PC-9 (cell line): Measurements from ENCODE around the gene FCER2. TPM values are rescaled to one million over a fixed set of nuclear protein-coding genes. Genes with fewer than 3 reads are reported as not detected.

Experiments
- Bru-seq: library from RNA; stranded (reverse); fragments of 400-500 nt; gene quantifications from one replicate; lab custom pipeline; 2021; lab: Mats Ljungman, UMichigan
- BruChase-seq, 2 experiments: library from RNA; stranded (reverse); fragments of 400-500 nt; gene quantifications; one replicate each; lab custom pipeline; 2021; lab: Mats Ljungman, UMichigan
- BruUV-seq: library from RNA; stranded (reverse); fragments of 400-500 nt; replicated peaks from 2 replicates; lab custom pipeline; 2021; lab: Mats Ljungman, UMichigan
- CTCF ChIA-PET: fragments of 300-600 bp; sonication (Branson Sonifier 250); formaldehyde crosslinking; loops from one replicate; lab custom pipeline; 2022; ENCODE audit warnings: antibody characterized with exemption; lab: Charles Lee
- POLR2A ChIA-PET: fragments of 300-600 bp; sonication (Branson Sonifier 250); formaldehyde crosslinking; loops from one replicate; lab custom pipeline; 2022; ENCODE audit warnings: antibody characterized with exemption; ENCODE audit not compliant: unreplicated experiment; lab: Charles Lee
- DNase-seq, 2 experiments: peaks; one replicate each; pipeline versions ENCODE4 v3.0.0 to v3.0.0-alpha.2; 2015 to 2022; ENCODE audit warnings: mixed read lengths in 1 of 2
- H2AFZ ChIP-seq: fragments of 200-600 bp; sonication (generic); 2 replicates; pipeline ENCODE4 v1.8.1; 2017; ENCODE audit warnings: antibody characterized with exemption
- H3F3A ChIP-seq: fragments of 200-600 bp; sonication (generic); 2 replicates; pipeline ENCODE4 v1.8.1; 2017; ENCODE audit warnings: antibody characterized with exemption, mild to moderate bottlenecking, low read depth; ENCODE audit not compliant: insufficient read depth
- H3K27ac ChIP-seq: fragments of 200-600 bp; sonication (generic); 2 replicates; pipeline ENCODE4 v1.6.1; 2016; ENCODE audit warnings: mixed run types
- H3K27me3 ChIP-seq: fragments of 200-600 bp; sonication (generic); 2 replicates; pipeline ENCODE4 v1.6.1; 2016; ENCODE audit warnings: low read depth, mixed run types; ENCODE audit not compliant: insufficient read depth
- H3K36me3 ChIP-seq: fragments of 200-600 bp; sonication (generic); 2 replicates; pipeline ENCODE4 v1.6.1; 2016; ENCODE audit warnings: low read depth, mixed run types
- H3K4me1 ChIP-seq: fragments of 200-600 bp; sonication (generic); replicated peaks from 2 replicates; pipeline ENCODE4 v1.6.1; 2016; ENCODE audit warnings: mixed run types; ENCODE audit not compliant: insufficient read depth
- H3K4me2 ChIP-seq: fragments of 200-600 bp; sonication (generic); 2 replicates; pipeline ENCODE4 v1.6.1; 2017; ENCODE audit warnings: mixed run types
- H3K4me3 ChIP-seq: fragments of 200-600 bp; sonication (generic); 2 replicates; pipeline ENCODE4 v1.6.1; 2016; ENCODE audit warnings: mixed run types
- H3K79me2 ChIP-seq: fragments of 200-600 bp; sonication (generic); 2 replicates; pipeline ENCODE4 v1.6.1; 2017; ENCODE audit warnings: low read depth, mixed run types
- H3K9me2 ChIP-seq: fragments of 200-600 bp; sonication (generic); 2 replicates; pipeline ENCODE4 v1.8.1; 2017; ENCODE audit warnings: mild to moderate bottlenecking; ENCODE audit not compliant: insufficient read depth
- H3K9me3 ChIP-seq: fragments of 200-600 bp; sonication (generic); 2 replicates; pipeline ENCODE4 v1.8.1; 2016; ENCODE audit warnings: low read depth; ENCODE audit not compliant: insufficient read depth
- H4K20me1 ChIP-seq: fragments of 200-600 bp; sonication (generic); 2 replicates; pipeline ENCODE4 v1.8.1; 2017; ENCODE audit not compliant: insufficient read depth
- CTCF ChIP-seq: fragments of 200-600 bp; sonication (generic); conservative IDR thresholded peaks from 2 replicates; pipeline ENCODE4 v1.6.1; 2017; ENCODE audit warnings: mixed run types, antibody characterized with exemption, mild to moderate bottlenecking, moderate library complexity
- EZH2 ChIP-seq: fragments of 200-600 bp; sonication (generic); IDR thresholded peaks from 2 replicates; pipeline ENCODE4 v1.8.0; 2017; ENCODE audit warnings: antibody characterized with exemption, low read depth
- intact Hi-C: fragments of 100-400 bp; cut with micrococcal nuclease; formaldehyde crosslinking; loops from one replicate; pipeline ENCODE4 v1.10.0; 2022; ENCODE audit not compliant: unreplicated experiment
- long read RNA-seq: library from polyadenylated mRNA; stranded (forward); transcript quantifications from one replicate; pipeline ENCODE4 v2.0.0, GENCODE V29; 2022
- total RNA-seq: library from RNA; stranded (reverse); gene quantifications from 2 replicates; pipeline ENCODE4 v1.2.3, GENCODE V29; 2021

FCER2 gene
- not detected in 2 replicates for total RNA-seq
- Bru-seq, nascent RNA: not detected
- not detected for BruChase-seq, experiment 1, labeled RNA remaining after a 2-hour chase
- BruChase-seq, experiment 2, labeled RNA remaining after a 6-hour chase: not detected
- long read RNA-seq: 0 reads

- CTCF ChIA-PET: no interaction called here
- Histone ChIP-seq H3K36me3 (no peaks in the 10 kb centered on the region), H3K9me2 (no peaks in the 10 kb centered on the region), H3K27ac (no peak within 1 kb of the TSS), H3K9me3 (no peaks in the 10 kb centered on the region), H3K79me2 (no peaks in the 10 kb centered on the region), H3K4me2 (no peak within 1 kb of the TSS), H3F3A (peaks cover 7% of the 10 kb centered on the region; the same call in 1 of the 2 replicates), H3K27me3 (peaks cover 47% of the 10 kb centered on the region), H3K4me1 (no peaks in the 10 kb centered on the region), H2AFZ (no peak within 1 kb of the TSS), H3K4me3 (no peak within 1 kb of the TSS), H4K20me1 (no peaks in the 10 kb centered on the region)
- DNase-seq: no peak
- intact Hi-C loops: no loop called here
- BruUV-seq: no TSS peak
- POLR2A ChIA-PET: no interaction called here
- TF ChIP-seq EZH2 (no peak), CTCF (no peak)
Observed at GRCh38 chr19:7701654-7702457, at the start of gene FCER2. Gene FCER2 (minus strand): TSS chr19:7702131. CDS start chr19:7699760, 2,371 bp downstream.

GRCh38 chr19:7751157-7751783 lies 49.3 kb upstream of the FCER2 start:
- Histone ChIP-seq H3K79me2 (no peaks in the 10 kb centered on the region), H3K9me3 (0 out of 2 replicates have a peak, but pooled peaks cover 8% of the 10 kb centered on the region), H3K4me3 (no peak overlapping the region), H3K27ac (no peak overlapping the region), H4K20me1 (no peaks in the 10 kb centered on the region), H3K27me3 (peaks cover 9% of the 10 kb centered on the region; the same call in 1 of the 2 replicates), H3K9me2 (no peaks in the 10 kb centered on the region), H3K4me1 (0 out of 2 replicates have a peak, but pooled peaks cover 5% of the 10 kb centered on the region), H3K36me3 (no peaks in the 10 kb centered on the region), H3F3A (peaks cover 3% of the 10 kb centered on the region; the same call in 1 of the 2 replicates), H3K4me2 (no peak overlapping the region), H2AFZ (no peak overlapping the region)
- intact Hi-C loops: no loop called here
- BruUV-seq: no TSS peak
- POLR2A ChIA-PET: no interaction called here
- DNase-seq: peak in 1 of 2 experiments; percentile 35
- CTCF ChIA-PET: no interaction called here
- no peak for TF ChIP-seq CTCF
- TF ChIP-seq EZH2: no peak

- intact Hi-C loops: loop anchor here (2.0 to 5.0 kb wide), 2 partner anchors 49 to 104 kb away; no protein-coding TSS in a partner anchor
- Histone ChIP-seq H3K4me2 (no peak overlapping the region), H2AFZ (no peak overlapping the region), H3K36me3 (no peaks in the 10 kb centered on the region), H3K4me3 (no peak overlapping the region), H3K79me2 (no peaks in the 10 kb centered on the region), H3F3A (peaks cover 3% of the 10 kb centered on the region; the same call in 1 of the 2 replicates), H3K9me2 (no peaks in the 10 kb centered on the region), H3K4me1 (0 out of 2 replicates have a peak, but pooled peaks cover 5% of the 10 kb centered on the region), H3K9me3 (no peaks in the 10 kb centered on the region), H3K27me3 (peaks cover 11% of the 10 kb centered on the region; the same call in 1 of the 2 replicates), H3K27ac (no peak overlapping the region), H4K20me1 (no peaks in the 10 kb centered on the region)
- ChIA-PET POLR2A (no interaction called here), CTCF (no interaction called here)
- no TSS peak for BruUV-seq
- peak; percentile 30 to 81 for DNase-seq
- TF ChIP-seq EZH2 (no peak), CTCF (peak; percentile 64)
Observed at GRCh38 chr19:7748756-7749155, 46.8 kb upstream of the FCER2 start.
